NCI-H2196 (cell line): ENCODE results near the gene PML.
A peak's percentile ranks its signal among the peaks of the same experiment; 100 is the strongest.
"Not testable (repeated sequence)": the region's sequence is repeated elsewhere in the genome, so short reads cannot be mapped to it uniquely, and the experiment has no call there.

Source experiments
- DNase-seq: peaks from one replicate; lab custom pipeline; 2025; ENCODE audit not compliant: unreplicated experiment; lab: John Stamatoyannopoulos, UW

The PML gene

GRCh38 chr15:74038707-74039655, 44.5 kb downstream of the PML start:
- DNase-seq: no peak

DNA sequence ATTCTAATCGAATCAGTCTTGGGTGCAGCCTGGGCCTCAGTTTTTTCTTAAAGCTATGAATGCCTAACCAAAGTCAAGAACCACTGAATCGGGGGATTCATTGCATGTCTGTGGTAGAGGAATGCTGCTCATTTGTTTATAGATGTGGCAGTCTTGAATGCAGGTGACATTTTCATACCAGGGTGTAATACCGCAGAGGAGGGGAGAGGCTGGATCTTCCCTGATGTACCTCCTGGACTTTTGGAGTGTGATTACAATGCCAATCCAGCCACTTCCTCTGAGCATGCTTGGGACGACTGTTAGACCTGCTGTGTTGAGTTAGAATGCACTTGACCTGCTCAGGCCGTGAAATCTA, 45.1 kb downstream of the PML start:
- DNase-seq: no peak

DNA sequence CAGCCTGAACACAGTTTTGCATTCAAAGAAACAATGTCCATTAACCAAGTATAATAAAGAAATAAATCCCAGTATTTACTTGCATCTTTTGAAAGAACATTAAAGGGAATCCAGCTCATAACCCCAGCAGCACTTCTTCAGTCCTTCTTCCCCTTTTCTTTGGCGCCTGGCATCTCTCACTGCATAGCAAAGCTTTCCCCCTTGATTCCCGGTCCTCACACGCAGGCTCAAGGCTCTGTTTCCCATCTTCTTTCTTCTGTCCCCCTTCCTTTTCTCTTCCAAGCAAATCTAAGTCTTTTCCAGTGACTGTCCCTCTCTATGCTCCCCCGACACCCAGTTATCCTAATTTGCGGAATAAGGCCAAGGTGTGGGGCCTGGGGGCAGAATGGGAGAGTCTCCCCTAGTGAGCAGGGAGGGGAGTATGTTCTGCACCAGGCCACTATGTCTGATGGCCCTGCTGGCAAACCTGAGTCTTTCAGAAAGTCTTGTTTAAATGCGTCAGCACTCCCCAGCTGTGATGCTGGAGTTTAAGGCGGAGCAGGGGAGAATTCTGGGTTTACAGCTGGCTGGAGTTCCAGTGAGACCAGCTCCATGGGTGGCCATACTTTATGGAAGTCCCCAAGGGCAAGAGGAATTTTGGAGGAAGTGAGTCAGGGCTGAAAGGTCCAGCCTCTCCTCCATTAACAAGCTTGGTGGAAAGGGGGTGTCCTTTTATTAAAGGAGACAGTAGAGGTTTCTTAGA, 45.8 kb downstream of the PML start:
- no peak for DNase-seq

GRCh38 chr15:74041311-74041756, 46.8 kb downstream of the PML start:
- DNase-seq: no peak

DNA sequence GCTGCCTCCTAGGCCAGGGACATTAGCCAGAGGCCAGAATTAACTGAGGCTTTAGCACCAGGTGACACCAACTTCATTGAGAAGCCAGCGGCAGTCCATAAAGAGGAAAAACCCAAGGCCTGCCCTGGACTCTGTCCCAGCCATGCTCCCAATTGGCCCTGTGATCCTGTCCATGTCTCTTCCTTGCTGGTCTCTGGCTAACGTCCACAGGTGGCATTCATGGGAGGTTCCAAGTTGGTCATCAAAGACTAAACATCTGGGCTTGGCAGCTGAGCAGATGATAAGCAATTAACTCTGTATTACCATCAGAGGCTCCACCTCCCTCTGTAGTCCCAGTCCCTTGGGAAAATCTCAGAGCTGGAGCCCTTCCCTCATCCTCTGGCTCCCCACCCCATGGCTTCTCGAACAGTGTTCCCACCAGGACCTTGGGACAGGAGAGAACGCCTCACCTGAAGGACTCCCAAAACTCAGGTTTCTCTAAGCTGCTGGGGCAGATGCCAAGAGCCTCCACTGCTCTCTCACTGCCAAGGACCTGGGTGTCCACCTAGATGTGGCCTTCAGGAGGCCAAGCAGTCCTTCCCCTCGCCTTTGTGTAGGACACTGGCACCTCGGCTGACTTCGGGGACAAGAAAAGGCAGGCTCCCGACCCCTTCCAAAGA, 47.4 kb downstream of the PML start:
- no peak for DNase-seq

DNA sequence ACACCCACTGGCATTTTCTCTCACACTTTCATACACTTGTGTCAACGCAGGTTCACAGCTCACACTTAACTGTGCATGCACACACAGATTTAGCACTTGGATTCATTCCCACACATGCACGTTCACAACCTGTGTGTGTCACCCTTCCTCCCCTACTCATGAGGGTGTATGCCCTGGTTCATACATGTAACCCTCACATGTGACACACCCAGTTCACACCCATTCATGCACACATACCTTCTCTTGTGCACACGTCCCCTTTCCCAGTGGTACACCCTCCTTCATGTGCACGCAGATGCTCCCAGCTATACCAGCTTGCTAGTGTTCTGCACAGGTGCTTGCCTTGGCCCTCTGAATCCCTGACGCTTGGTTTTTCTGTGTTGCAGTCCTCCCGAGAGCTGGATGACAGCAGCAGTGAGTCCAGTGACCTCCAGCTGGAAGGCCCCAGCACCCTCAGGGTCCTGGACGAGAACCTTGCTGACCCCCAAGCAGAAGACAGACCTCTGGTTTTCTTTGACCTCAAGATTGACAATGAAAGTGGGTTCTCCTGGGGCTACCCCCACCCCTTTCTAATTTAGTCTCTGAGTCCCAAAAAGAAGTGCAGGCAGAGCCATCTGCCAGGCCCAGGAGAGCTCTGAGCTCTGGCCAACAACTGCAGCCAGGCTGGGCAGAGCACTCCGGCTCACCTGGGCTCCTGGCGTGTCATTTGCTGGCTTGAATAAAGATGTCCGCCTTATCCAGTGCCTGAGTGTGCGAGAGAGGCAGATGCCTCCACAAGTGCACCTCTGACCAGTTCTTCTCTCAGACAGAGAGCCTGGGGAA, 48.3 kb downstream of the PML start:
- DNase-seq: no peak

- DNase-seq: no peak
Measured at GRCh38 chr15:74043425-74044266, 49.1 kb downstream of the PML start.

DNA sequence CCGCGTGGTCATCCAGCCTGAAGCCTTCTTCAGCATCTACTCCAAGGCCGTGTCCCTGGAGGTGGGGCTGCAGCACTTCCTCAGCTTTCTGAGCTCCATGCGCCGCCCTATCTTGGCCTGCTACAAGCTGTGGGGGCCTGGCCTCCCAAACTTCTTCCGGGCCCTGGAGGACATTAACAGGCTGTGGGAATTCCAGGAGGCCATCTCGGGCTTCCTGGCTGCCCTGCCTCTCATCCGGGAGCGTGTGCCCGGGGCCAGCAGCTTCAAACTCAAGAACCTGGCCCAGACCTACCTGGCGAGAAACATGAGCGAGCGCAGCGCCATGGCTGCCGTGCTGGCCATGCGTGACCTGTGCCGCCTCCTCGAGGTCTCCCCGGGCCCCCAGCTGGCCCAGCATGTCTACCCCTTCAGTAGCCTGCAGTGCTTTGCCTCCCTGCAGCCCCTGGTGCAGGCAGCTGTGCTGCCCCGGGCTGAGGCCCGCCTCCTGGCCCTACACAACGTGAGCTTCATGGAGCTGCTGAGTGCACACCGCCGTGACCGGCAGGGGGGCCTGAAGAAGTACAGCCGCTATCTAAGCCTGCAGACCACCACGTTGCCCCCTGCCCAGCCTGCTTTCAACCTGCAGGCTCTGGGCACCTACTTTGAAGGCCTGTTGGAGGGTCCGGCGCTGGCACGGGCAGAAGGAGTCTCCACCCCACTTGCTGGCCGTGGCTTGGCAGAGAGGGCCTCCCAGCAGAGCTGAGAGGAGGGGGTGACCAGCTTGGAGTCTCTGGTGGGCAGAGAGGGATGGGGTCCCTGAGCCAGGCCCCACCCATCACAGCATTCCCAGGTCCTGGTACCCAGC, 50.0 kb downstream of the PML start:
- DNase-seq: no peak

GRCh38 chr15:74045184-74045583, 50.7 kb downstream of the PML start:
- no peak for DNase-seq

GRCh38 chr15:74045636-74046274, 51.2 kb downstream of the PML start:
- no peak for DNase-seq

DNA sequence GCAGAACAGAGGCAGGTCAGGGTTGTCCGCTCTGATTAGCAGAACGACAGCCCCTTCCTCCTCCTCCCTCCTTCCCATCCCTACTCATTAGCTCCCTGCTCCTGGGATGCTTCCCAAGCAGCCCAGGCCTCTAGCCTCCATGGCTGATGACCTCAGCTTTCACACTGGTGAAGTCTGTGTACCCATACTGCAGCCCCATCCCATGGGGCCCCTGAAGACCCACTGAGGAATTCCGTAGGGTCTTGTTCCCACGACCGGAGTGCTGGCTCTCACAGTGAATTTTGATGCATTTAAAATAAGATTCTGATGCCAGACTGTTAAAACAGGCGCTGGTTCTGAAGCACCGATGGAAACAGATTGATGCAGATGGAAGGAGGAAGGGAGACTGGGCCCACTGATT, 51.8 kb downstream of the PML start:
- DNase-seq: no peak

DNA sequence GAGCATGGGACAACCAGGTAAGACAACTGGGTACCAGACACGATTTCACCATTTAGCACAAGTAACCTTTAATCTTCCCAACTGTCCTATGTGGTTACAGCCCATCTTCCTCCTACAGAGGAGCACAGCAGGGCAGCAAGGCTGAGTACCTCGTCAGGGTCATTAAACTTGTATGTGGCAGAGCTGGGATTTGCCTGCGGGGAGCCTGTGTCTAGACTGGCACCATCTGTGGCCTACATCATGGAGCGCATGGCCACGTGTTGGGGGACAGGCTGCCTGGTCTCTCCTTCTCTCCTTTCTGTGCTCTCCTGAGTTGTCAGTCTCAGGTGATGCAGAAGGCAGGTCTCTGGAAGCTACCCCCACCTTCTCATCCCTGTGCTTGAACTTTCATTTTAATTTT, 55.6 kb downstream of the PML start:
- no peak for DNase-seq

DNA sequence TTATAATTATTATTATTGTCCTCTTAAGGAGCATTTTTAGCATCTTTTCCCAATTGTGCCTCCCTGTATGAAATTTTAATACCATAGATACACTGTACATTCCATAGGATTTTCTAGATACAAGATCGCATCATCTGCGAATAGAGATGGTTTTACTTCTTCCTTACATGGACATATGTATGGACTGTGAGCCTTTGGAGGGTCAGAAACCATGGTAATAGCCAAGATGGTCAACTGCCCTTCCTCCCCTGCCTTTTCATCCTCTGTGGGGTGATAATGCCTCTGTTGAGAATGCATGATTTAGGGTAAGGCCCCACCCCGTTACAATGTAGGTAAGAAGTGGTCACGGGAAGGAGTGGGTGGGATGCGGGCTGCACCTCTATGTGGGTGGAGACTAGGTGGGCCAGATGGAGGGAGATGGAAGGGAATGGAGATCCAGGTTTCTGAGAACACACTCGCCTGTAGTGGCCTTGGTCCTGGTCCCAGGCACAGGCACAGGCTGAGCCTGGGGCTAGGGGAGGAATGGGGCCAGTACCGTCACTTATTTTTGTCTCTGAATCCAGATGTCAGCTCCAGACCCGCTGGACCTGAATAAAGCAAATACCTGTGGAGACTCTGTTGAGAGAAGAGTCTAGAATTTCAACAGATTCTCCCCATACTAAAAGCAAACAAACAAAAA, 56.2 kb downstream of the PML start:
- no peak for DNase-seq

GRCh38 chr15:74052271-74053260, 58.0 kb downstream of the PML start:
- DNase-seq: not testable (repeated sequence)

DNA sequence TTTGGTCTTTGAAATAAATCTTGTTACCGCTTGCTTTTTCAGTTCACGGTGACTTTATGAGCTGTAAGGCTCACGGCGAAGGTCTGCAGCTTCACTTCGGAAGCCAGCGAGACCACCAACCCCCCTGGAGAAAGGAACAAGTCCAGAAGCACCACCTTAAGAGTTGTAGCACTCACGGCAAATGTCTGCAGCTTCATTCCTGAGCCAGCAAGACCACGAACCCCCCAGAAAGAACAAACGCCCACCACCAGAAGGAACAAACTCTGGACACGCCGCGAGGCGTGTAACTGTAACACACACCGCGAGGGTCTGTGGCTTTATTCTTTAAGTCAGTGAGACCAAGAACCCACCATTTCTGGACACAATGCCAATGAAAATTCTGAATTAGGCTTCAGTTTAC, 59.0 kb downstream of the PML start:
- DNase-seq: no peak

DNA sequence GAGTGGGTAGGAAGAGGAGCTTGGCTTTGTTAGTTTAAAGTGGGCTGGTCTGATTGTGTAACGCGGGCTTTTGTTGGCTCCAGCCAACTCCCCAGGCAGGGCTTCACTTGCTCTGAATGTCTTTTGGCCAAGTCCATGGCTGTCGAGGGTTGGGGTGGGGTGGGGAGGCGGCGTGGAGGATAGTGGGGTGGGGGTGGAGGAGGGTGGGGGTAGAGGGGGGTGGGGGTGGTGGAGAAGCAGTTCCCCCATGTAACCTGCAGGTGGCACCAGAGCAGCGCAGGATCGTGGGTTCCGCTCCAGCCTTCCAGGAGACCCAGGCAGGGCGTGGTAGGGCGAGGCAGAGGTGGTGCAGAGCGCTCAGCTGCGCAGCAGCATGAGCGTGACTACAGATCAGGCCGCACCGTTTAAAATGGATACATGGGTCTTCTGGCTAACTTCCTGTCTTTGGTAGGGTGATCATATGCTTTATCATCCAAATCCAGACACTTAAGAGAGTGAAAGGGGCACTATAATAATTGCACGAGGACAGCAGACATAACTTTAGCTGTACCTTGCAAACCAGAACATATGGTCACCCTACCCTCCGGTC, 59.5 kb downstream of the PML start:
- DNase-seq: peak; percentile 57
